Activated CD8-positive, alpha-beta memory T cell treated with anti-CD3 and anti-CD28 coated beads for 48 hours (primary cell): ENCODE data around the gene PPY.
"Not testable (repeated sequence)": the region's sequence is repeated elsewhere in the genome, so short reads cannot be mapped to it uniquely, and the experiment has no call there.

ENCODE experiments used
- DNase-seq, 3 experiments: peaks; one replicate each; pipeline ENCODE4 v3.0.0-alpha.2; 2020; ENCODE audit warnings: low read depth in 2 of 3, low spot score in 2 of 3

The PPY gene

DNA sequence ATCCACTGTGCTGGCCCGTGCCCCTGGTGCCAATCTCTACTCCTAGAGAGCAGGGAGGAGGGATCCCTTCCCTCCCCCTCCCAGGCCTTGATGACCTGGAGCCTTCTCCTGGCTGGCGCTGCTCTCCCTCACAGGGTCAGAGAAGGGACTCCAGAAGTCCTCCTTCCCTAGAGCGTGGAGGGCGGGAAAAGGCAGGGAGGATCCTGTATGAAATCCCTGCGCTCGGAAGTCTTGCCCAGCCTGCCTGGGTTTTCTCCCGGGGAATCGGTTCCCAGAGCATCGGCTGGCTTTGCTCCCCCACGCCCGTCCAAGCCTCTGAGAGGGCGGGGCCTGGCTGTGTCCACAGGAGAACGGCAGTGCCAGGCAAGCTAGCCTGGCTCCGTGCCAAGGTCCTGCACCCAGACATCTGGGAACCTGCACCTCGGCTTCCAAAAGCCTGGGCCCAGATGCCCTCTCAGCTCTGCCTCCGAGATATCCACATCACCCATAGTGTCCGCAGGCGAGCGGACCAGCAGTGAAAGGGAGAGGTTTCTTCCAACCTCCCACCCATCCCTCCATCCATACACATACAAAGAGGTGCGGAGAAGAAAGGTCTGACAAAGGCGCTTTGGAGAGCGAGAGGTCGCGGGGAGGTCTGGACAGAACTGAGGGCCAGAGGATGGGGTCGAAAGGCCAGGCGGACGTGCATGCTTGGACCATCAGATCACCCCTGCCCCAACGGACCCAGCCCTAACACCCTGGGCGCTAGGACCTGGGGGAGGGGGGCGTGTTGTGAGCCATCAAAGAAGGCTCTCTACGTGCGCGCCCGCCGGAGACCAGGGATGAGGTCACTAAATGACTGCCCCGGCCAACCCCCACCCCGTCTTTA lies 36.1 kb downstream of the PPY start:
- DNase-seq: no peak

DNA sequence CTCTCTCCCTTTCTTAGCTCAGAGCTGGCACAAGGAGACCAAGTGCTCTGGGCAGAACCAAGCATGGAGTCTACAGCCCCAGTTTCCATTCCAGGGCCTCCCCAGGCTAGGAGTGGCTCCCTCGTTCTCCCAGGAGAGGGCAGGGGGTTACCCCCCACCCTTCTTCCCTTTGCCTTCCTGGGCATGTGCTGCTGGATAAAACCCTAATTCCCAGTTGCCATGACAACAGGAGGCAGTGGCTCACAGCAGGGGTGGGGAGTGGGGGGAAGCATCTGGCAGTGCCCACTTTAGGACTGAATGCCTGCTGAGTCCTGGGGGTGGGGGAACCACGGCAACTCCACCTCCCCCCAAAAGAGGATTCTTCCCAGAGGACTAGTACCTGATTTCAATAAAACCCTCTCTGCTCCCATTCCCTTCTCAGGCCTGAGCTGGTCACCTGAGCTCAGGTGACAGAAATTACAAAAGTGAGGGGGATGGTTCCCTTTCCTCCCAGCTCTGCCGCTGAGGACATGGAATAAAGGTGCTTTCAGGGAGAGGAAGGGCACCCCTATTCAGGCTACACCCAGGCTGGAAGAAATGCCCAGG lies 36.8 kb downstream of the PPY start:
- DNase-seq: no peak

DNA sequence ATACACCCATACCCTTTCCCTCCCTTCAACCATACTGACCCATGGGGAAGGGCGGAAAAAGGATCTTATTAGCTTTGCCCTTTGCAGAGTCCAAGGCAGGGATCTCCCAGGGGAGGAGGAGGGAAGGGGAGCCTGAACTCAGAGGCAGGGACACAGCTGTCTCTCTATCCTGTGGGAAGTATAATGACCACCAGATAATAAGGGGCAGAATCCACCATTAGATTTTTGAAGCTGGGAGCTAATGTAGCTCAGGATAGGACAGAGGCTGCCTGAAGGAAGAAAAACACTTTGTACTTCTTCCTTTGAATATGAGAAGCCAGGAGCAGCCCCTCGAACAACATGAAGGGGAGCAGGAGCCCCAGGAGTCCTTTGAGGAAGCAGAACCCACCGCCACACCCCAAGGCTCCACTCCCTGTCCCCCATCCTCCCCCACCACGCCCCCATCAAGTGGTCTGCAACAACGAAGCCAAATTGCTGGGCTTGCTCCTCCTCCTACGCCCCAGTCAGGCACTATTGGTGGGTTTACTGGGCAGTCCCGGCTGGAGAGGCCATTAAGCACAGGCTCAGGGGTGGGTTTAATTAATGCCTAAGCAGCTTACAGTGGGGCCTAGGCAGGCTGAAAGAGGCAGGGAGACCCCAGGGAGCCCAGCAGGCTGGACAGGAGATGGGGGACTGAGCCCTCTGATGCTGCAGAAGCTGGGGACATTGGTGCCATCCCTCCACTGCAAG lies 40.3 kb downstream of the PPY start:
- no peak for DNase-seq

DNA sequence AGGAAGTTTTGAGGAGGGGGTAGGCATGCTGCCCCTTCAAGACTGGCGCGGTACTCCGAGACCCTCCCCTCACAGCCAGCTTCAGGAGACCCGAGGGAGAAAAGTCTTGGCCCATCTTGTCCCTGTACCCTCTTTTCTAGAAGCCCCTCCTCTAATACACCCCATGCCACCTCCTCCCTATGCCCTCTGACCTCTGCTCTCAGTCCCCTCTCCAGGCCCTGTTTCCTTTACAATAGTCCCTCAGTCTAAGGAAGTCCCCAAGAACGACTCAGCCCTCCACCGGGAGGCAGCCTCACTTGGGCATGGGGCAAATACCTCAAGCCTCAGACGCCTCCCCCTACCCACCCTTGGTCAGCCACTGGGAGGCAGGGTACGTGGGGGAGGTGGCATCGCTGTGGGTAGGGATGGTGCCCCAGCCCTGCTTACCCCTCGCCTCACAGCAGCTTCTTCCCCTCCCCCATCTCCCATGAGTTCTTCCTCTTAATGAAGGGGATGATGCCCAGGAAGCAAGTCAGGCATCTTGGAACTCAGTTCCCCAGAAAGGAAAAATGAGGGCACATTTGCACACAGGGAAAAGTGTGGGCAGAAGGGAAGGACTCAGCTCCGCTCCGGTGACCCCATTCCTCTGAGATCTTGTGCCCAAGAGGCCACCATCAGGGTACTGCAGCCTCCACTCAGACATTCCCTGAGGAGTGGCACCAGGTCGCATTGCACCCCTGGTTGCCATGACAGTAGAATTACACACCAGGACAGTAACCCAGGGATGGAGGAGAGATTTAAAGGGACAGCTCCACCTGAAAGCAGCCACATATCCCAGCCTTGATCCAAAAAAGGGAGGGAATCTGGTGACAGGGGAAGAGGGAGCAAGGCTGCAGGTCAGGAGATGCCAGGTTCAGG lies 41.2 kb downstream of the PPY start:
- no peak for DNase-seq

DNA sequence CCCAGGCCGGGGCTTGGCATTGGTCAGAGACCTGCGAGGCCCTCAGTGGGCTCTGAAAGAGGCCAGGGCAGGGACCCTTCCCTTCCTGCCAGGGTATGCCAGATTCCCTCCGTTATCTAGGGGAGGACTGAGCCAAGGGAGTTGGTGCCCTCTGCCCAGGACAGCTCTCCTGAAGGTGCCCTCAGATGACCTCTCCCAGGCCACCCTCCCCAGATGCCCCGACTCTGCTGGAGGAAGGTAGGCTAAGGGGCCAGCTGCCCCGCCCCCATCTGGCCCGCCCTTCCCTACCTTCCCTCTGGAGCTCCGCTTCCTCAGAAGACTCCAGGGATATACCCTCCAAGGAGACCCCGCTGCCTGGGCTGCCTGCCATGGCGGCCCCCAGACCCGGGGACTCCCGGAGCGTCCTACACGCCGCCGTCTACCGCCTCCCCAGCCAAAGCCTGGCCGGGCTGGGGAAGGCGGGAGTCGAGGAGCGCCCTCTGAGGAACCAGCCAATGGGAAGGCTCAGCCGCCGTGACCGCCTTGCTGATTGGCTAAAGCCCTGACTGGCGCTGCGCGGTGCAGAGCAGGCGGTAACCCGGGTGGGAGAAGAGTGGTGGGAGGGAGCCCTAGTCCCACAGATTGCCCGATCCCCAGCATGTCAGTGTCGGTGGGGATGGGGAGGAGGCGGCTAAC lies 42.0 kb downstream of the PPY start:
- DNase-seq: peak; percentile 58 to 71 (median 58)

DNA sequence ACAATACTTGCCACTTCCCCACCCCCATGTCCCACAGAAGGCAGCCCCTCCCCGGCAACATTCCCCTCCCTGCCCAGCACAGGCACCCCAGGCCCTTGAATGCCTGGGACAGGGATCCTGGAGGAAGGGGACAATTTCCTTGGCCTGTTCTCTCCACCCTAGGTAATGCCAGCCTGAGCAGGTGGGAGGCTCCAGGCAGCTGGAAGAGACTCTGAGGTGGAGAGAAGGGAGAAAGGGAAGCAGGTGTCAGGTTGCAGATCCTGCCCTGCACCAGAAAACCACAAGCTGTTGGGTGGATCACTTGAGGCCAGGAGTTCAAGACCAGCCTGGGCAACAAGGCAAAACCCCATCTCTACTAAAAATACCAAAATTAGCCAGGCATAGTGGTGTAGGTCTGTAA lies 43.8 kb downstream of the PPY start:
- DNase-seq: no peak

DNA sequence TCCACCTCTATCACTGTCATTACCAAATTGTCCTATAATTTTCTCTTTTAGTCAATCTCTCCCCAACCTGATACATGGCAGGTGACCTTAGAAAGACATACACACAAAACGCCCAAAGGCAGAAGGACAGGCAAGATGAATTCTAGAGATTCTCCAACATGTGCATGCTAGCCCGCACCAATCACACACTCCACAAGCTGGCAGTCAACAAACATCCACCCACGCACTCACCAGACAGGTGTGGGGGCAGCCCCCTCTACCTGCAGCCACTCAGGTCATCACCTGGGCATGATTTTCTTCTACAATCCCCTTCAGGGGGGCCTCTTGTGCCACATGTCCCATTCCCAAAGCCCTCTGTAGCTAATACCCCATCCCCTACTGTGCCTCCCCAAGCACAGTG lies 44.4 kb downstream of the PPY start:
- no peak for DNase-seq

DNA sequence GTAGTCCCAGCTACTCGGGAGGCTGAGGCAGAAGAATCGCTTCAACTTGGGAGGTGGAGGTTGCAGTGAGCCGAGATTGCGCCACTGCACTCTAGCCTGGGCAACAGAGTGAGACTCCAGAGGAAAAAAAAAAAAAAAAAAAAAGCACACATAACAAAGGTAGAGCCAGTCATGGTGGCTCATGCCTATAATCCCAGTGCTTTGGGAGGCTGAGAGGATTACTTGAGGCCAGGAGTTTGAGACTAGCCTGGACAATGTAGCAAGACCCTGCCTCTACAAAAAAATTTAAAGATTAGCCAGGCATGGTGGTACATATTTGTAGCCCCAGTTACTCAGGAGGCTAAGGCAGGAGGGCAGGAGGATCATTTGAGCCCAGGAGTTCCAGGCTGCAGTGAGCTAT lies 47.8 kb downstream of the PPY start:
- not testable (repeated sequence) for DNase-seq

DNA sequence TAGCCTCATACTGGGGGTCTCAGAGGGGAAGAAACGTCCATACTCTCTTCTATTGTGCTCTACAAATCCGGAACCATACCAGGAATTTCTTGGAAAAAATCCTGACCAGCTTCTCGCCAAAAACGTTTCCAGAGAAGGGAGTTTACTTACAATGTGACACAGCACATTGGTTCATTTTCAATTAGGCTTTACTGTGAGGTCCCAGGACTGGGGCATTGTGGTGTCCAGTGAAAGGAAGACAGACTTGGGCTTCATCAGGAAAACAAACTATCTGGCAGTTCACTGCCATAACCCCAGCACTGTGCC lies 49.7 kb downstream of the PPY start:
- DNase-seq: no peak

DNA sequence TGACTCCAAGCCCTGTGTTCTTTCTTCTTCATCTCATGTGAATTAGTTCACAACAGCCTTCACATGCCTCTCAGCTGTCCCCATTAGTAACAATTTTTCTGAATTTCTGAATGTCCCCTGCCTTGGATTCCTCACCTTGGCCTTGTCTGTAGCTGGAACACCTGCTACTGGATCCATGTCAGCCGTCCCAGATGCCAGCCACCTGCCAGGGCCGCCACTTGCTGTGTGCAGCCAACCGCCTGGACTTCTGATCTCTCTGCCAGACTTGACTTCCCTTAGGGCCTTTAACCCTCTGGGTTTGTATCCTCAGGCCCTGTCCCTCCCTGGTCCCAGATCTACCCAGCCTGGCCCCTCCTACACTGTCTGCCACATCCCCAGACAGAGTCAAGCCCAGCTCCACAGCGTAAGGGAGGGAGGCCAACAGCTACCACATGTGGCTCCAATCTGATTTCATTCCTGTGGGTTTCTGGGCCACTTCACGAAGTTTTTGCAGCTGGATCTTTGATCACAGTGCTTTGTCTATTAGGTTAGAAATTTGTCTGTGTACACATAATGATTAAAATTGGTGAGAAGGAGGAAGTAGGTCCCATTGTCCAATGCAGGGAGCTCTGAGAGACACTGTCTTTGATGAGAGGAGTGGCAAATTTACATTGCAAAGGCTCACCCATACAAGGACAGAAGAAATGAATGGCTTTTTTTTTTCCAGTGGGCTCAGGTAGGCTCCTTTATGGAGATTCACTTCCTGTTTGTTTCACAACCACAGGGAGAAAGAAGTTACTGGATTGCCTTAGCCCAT lies 50.2 kb downstream of the PPY start:
- DNase-seq: no peak
